GM21528 (cell line): ENCODE results near the gene PIK3C2G.

Experiments
- ATAC-seq: cut with Tn5 transposase; IDR thresholded peaks from one replicate; pipeline ENCODE4 v1.9.1; 2021; ENCODE audit warnings: mild to moderate bottlenecking, moderate library complexity; ENCODE audit not compliant: unreplicated experiment, low FRiP score

The PIK3C2G gene

DNA sequence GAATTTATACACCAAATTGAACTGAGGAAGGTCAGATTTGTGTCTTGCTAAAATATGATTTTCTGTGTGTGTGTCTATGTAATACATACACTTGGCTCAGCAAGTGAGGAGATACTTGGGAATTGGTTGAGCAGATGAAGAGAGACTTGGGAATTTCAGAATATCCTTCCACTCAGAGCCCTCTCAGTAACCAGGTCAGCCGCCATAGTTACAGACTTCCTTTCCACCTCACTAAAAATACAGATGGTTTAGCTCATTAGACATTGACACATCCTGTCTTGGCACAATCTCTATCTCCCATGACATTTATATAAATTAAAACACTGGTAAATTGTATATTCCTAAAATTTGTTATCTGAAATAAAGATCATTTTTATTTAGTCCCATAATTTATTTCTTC is 15.9 kb downstream of the PIK3C2G start:
- ATAC-seq: no peak

DNA sequence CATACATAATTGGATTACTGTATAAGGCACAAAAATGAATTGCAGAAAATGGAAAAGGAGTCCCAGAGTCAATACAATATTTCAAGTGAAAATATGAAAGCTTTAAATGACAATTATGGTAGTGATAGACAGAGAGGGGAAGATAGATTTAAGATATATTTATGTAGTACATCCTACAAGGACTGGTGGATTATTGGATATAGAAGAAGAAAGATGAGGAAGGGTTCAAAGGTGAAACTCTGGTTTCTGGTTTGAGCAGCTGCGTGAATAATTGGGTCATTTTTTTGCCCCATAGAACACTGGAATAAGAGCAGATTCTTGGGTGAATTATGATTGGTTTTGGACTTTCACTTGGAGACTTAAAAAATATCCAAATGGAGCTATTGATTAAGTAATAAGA is 19.4 kb downstream of the PIK3C2G start:
- ATAC-seq: no peak

DNA sequence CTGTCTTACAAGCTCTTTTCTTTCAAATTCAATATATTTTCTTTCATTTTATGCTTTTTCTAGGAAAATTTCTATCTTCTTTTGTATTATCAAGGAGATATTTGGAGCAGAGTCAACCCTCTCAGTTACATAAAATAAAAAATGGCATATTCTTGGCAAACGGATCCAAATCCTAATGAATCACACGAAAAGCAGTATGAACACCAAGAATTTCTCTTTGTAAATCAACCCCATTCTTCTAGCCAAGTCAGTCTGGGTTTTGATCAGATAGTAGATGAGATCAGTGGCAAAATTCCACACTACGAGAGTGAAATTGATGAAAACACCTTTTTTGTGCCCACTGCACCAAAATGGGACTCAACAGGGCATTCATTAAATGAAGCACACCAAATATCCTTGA is 20.6 kb downstream of the PIK3C2G start:
- no peak for ATAC-seq

DNA sequence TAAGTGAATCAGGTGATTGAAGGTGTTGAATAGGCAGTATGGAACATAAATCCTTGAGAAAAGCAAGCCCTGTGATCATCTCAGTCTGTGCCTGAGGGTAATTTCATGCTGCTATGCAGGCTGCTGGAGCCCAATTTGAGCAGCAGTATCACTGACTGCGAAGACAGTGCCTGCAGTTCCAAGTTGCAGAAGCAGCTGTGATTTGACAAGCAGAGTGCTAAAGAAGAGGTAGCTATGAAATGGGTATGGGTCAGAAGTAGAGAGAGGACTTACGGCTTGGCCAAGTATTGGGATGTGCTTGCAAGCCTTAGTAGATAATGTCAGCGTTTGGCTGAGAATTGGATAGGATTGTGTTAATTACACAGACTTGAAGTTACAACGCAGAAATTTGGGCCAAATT is 22.5 kb downstream of the PIK3C2G start:
- ATAC-seq: no peak

DNA sequence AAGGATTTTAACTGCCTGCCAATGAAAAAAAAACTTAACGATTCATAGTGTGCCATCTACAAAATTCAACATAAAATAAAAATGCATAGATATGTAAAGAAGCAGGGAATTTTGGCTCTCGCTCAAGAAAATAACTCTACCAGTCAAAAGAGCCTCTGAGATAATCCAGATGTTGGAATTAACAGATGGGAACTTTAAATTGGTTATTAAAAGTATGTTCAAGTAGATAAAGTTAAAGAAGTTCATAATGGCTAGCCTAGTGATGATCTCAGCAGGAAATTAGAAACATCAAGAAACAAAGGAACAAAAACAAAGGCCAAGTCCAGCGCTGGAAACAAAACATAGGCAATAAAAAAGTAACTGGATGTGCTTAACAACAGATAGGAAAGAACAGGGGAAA is 23.1 kb downstream of the PIK3C2G start:
- no peak for ATAC-seq

DNA sequence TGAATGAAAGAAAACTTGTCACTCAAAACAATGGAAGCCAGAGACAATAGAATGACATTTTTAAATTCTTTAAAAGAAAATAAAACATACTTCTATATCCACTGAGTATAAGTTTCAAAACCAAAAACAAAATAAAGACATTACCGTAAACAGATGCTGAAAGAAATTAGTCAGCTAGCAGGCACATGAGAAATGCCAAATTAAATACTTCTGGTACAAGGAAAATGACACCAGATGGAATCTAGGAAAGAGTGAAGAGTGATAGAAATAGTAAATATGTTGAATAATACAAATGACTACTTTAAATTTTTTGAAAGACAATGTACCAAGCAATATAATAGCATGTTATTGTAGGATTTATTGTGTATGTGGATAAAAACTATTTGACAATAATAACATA is 23.8 kb downstream of the PIK3C2G start:
- ATAC-seq: no peak

DNA sequence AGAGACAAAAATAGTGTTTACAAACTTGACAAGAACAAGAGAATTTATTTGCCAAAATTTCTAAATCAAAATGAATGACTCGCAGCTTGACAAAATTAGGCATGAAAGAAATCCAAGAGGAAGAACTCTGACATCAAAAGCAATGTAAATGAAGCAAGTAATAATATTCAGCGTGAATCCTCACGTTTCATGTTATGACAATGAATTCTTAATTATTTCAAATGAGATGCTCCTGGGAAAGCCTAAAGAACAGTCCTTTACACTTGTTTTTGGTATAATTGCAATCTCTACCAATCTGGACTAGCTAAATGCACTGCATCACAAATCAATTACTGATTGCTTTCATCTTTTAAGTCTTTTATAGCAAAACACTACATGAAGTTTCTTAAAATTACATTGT is 29.1 kb downstream of the PIK3C2G start:
- ATAC-seq: no peak

DNA sequence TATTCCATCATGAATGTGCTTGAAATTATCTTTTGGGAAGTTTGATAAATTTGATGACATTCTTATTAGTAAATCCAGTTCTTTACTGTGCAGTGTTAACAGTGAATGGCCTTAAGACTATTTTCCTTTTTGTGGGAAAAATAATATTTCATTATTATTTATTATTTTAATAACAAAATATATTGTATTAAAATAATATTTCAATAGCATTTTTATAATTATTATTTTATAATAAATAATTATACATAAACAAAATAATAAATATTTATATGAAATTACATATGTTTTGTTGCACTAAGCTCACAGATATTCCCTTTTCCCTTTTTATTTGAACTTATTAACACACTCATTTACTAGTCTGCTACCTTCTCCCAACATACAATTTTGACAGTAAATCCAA is 33.6 kb downstream of the PIK3C2G start:
- ATAC-seq: no peak

DNA sequence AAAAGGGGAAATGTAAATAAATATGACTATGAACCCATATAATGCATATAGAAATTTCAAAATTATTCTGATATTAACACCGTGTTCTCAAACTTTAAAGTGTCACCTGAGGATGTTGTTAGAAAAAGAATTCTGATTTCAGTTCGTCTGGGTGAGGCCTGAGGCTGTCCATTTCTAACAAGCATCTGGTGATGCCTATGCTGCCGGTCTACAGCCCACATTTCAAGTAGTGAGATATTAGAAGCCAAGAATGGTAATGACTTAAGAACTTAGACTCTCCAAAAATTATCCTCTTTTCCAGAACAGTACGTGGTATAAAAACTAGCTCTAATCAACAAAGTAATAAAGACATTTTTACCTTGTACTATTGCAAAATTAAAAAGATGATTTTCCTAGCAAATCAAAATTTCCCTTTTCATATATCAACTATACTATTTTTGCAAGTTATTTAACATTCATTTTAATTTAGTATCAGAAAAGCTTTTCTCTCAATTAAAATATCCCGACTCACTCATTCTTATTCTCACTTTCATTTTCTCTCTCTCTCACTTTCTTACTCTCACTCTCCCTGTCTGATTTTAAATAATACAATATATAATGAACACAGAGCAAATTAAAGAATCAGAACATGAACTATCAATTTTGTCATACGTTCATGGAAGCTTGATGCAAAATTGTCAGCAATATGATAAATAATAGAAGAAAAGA is 35.0 kb downstream of the PIK3C2G start:
- no peak for ATAC-seq

DNA sequence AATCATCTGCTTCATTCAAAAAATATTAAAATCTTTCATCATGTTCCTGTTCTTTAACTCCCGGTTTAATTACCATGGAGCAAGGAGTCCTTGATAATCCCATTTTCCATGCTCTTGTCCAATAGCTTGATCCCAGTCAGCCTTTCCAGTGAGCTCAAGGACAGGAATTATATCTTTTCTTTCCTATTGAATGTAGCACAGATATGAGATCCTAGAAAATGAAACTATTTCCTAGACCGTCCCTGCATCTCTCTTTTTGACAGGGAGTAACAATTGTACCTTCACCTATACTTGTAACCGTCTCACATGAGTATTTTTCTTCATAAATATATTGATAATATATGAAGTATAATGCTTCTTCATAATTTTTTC is 35.6 kb downstream of the PIK3C2G start:
- ATAC-seq: no peak

DNA sequence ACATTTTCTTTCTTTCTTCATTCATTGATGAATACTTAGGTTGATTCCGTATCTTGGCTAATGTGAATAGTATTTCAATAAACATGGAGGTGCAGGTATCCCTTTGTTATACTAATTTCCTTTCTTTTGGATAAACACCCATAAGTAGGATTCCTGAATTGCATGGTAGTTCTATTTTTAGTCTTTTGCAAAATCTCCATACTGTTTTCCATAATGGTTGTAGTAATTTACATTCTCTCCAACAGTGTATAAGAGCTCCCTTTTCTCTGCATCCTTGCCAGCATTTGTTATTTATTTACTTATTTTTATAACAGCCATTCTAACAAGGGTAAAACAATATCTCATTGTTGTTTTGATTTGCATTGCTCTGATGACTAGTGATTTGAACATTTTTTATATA is 36.6 kb downstream of the PIK3C2G start:
- no peak for ATAC-seq

DNA sequence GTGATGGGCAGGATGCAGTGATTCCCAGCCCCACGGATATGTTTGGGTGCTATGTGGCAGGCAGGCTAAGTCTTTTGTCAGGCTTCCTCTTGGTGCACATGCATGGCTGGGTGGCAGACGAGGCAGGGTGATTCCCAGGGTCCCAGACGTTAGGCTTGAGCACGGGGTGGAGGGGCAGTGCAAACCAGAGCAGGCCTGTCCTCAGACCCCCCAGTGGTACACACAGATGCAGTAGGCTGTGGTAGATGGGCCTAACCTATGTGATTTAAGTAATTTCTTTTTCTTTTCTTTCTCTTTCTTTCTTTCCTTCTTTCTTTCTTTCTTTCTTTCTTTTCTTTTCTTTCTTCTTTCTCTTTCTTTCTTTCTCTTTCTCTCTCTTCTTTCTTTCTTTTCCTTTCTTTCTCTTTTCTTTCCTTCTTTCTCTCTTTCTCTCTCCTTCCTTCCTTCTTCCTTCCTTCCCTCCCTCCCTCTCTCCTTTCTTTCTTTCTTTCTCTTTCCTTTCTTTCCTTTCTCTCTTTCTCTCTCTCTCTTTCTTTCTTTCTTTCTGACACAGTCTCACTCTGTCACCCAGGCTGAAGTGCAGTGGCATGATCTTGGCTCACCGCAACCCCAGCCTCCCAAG is 41.6 kb downstream of the PIK3C2G start:
- ATAC-seq: no peak

DNA sequence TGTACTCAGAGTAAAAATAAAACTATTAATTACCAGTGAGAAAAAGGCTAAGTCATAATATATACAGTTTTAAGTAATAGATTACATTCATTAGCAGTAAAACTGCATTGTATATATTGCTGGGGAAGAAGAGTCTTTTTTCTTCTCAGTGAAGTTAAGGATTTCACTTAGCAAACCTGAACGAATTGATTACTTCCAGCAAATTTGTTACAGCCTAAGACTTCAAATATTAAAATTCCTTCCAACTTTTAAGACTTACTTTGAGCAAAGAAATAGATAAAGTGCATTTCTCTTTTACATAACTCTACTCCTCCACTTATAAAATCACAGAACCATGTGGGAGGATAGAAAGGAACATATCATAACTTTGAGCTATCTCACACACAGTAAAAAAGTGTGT is 43.3 kb downstream of the PIK3C2G start:
- ATAC-seq: no peak

DNA sequence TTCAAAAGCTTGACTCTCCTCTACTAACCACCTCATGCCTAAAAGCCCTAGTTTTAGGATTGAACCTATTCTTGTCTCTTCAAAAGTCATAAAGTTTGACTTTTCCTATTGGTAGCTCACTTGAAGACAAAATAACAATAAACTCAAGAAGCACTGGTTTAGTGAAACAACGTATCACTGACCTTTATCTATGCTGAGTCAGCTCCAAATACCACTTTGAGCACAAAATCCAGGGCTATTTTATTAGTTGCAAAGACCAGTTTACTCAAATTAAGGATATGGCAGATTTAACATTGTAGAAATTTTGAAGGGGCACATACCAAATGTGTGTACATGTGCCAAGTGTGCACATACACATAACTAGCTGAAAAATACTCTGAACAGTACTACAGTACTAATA is 45.0 kb downstream of the PIK3C2G start:
- no peak for ATAC-seq

DNA sequence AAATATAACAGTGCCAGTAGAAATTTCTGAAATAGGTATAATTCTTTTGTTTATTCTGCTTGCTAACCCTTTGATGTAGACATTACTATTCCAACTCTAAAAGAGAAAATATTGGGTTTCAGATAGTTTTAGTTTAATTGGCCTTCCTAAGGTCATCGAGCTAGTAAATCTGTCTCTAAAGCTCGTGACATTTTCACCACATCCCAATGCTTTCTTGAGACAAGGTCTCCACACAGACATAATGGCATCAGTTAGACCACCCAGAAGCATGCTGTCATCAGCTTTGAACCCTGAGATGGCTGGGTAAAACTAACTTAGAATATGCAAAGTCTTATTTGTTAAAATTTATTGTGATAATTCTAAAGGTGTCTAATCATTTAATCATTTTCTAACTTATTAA is 52.0 kb downstream of the PIK3C2G start:
- ATAC-seq: no peak

DNA sequence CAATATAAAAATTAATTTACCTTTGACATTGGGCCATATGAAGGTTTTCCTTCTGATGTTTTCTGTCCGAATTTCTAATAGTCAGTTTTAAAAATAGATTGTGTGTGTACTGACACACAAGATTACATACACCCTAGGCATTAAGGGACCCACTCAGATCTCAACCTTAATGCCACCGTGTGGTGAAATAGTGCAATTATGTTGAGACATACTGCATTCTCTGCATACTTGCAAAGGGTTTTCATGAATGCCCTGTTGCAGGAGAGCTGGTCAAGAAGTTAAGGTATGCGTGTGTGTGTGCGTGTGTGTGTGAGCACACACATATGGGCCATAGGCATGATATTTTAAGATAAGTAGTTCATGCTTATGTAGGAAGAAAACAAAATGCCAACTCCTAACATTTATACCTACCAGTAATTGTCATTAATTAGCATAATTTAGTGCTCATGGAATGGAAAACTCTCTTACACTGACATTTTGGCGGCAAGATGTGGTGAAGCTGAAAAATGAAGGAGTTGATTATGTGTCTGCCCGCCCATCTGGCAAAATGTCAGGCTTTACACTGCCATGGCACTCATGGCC is 58.8 kb downstream of the PIK3C2G start:
- no peak for ATAC-seq

DNA sequence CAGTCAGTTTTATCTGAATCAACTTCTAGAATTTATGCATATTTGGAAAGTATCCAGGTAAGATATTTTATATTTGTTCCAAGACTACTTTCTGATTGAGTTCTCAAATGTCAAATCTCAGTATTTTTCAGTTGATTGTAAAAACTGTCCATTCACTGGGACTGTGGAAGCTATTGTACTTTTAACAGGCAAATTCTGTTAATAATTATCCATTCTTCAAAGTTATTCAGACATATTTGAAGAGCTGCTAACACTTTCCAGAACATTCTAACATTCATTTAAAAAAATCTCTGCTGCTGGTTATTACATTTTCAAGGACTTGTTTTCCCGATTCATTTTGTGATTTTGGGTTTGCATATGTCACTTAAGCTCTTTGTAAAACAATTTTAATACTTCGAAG is 59.7 kb downstream of the PIK3C2G start:
- no peak for ATAC-seq

DNA sequence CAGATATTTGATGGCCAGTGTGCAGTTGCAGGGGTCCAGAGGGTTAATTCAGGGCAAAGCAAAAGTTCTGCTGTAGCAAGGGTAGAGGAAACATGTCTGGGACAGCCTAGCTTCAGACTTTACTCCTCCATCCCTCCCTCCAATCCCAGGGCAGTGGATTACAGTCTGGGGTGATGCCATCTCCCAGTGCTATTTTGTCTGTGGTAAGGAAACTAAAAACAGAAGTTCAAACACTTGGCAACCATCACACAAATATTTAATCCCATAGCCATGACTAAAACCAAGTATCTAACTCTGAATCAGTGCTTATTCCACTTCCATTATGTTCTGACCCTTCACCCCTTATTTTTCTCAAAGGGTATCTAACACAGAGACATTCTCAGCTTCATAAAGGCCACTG is 61.8 kb downstream of the PIK3C2G start:
- ATAC-seq: no peak

DNA sequence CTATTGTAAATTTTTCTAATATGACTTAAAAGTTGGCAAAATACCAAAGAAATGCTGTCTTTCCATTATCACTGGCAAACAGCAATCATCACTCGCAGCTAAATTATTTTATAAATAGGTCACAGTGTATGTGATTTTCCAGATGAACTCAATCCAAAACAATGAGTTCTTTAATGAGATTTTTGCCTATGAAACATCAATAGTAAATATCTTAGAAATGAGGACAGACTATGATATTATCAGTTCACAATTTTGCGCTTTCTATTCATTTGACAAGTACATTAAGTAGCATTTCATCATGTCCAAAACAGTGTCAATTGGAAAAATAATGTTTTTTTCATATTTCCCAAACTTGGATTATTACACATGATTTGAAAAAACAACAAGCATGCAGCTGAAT is 65.7 kb downstream of the PIK3C2G start:
- no peak for ATAC-seq

DNA sequence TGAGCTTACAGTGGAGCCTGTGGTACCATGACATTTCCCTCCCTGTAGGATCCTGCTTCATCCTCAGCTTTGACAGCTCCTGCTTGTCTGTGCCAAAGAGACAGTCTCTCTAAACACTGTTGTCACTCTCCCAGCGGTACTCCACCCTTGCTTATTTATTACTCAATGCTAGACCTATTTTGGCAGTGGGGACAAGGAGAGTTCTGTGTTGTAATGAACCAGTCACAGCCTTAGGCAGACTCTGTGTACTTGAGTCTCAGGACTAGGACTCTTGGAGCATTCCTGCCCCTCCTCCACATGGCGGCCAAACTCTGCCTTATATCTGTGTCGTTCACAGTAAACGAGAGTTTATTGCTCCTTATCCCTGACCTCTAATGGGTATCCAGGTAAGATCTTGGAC is 70.9 kb downstream of the PIK3C2G start:
- no peak for ATAC-seq

DNA sequence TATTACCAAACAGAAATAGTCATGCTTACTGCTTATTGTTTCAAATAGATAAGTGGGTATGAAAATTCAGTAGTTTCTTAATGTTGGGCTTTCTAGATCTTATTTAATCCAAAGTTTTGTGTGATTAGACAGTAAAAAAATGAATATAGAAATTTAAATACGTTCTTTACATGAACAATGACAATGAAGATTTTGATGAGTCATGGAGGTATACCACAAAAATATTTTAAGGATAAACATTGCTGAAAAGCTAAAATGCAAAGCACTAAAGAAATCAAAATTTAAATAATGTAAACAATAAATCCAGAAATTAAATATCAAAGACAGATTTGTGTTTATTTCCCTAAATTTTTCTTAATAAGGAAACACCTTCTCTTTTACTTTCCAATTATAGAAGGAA is 78.3 kb downstream of the PIK3C2G start:
- ATAC-seq: no peak

DNA sequence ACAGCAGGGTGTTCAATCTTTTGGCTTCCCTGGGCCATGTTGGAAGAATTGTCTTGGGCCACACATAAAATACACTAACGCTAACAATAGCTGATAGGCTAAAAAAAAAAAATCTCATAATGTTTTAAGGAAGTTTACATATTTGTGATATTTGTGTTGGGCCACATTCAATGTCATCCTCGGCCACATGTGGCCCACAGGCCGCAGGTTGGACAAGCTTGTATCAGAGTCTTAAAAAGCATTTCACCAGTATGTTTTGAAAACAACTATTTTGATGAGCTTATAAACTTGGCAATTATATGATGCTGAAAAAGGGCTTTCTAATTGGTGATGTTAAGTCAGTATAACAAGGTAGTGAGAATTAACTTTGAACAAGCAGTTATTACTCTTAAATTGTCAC is 78.9 kb downstream of the PIK3C2G start:
- no peak for ATAC-seq
